Cardiac fibroblast (primary cell): Measurements from ENCODE around the gene BLNK.

Source experiments
- DNase-seq, 2 donors: peaks; one replicate each; pipeline versions ENCODE4 v3.0.0 to v3.0.0-alpha.2; 2010; ENCODE audit warnings: low read depth in 2 of 2
- H3K4me3 ChIP-seq, 2 donors: replicated peaks in 1 of 2; 1 replicate in 1 of 2; 2 replicates in 1 of 2; pipeline ENCODE4 v1.5.1; 2011; ENCODE audit warnings: low read depth in 2 of 2, low read length in 2 of 2, mild to moderate bottlenecking in 2 of 2, moderate library complexity in 1 of 2
- CTCF ChIP-seq: IDR thresholded peaks from one replicate; pipeline ENCODE4 v1.5.1; 2011; ENCODE audit warnings: low read depth, mild to moderate bottlenecking, low read length, inconsistent platforms

Gene BLNK

DNA sequence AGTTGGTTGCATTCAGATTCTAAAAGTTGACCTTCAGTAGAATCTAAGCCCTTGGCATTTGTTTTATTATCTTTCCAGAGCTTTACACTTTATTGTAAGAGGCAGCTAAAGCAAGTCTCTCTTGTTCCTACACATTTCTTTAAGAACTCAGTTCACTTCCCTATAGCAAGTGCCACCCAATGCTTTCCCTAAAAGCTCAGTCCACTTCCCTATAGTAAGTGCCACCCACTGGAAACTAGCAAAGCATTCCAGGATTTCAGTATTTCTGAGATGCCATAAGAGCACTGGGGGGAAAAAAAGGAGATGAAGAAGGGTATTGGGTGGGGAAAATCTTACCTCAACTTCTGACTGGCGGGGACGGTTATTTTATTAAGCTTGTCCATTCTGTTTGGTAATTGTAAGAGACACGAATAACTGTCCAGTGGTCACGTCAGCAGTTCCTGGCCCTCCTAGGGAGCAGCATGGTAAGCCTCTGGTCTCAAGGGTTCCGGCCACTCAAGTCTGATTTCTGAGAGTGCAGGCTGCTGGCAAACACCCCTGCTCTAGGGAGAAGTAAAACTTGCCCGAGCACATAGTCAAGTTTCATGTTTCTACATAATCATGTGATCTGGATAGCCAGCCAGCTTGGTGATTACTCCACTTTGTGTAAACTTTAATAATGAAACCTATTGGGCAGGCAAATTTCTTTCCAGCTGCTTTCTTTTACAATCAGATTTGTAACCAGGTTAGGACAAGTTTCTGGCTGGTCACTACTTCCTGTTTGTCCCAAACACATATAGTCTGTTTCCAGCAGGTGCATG, at the start of gene BLNK:
BLNK (minus strand) TSS at position 554 of the 800 bp plus-strand sequence; CDS start at position 383, 171 bp downstream.
- H3K4me3 ChIP-seq = no peak within 1 kb of the TSS
- peak in 1 of 2 donors; percentile 15 for DNase-seq
- TF ChIP-seq CTCF = no peak

DNA sequence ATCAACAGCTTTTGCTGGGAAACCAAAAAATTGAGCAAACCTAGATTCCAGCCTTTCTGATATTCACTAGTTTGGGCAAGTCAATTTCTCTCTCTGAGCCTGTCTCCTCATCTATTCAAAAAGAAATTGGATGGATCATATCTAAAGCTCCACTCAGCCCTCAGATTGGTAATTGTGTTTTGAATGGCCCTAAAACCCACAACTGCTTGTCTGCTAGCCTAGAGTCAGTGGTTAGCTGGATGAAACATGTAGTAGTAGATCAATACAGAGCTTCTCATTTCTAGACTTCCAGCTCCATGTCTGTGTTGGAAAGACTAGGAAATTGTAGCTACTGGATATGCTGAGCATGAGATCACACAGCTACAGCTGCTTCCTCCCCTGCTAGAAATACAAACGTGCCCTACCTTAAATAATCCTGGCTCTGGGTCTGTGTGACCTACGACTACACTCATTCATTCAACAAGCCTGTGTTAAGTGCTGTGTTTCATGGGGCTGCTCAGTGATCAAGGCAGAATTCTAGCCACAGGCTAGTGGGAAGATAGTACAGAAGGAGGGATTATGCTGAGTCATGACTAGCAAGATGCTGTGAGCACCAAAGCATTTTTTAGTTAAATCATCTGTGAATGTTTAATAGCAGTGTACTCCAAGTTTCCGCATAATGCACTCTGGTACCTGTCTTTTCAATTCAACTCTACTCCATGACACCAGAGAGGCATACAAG, 48.5 kb upstream of the BLNK start:
- no peak for DNase-seq
- no peak for TF ChIP-seq CTCF
- no peak overlapping the region for H3K4me3 ChIP-seq

- H3K4me3 ChIP-seq = no peak overlapping the region
- no peak for TF ChIP-seq CTCF
- DNase-seq = no peak
These were observed 45.9 kb upstream of the BLNK start for GRCh38 chr10:96317067-96317833.

DNA sequence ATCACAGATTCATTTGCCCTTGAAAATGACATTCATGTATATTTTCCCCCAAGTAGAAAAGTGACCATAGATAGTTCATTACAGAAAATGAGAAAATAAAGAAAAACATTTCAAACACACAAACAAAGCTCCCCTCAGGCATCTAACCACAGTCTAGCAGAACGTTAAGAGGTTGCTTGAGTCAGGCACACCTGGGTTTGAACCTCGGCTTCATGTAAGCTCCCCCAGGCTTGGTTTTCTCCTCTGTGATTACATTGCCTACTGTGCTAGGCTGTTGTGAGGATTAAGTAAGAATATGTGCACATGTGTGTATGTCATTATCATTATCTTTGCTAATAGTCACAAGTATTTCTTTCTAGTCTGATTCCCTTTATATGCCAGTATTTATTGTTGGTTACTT, 42.0 kb upstream of the BLNK start:
- no peak overlapping the region for H3K4me3 ChIP-seq
- no peak for TF ChIP-seq CTCF
- DNase-seq = no peak

GRCh38 chr10:96311180-96311715, 39.9 kb upstream of the BLNK start:
- no peak for TF ChIP-seq CTCF
- H3K4me3 ChIP-seq = no peak overlapping the region
- DNase-seq = no peak

- no peak for TF ChIP-seq CTCF
- H3K4me3 ChIP-seq = no peak overlapping the region
- no peak for DNase-seq
These were observed 38.9 kb upstream of the BLNK start for GRCh38 chr10:96310321-96310669.
